ENCODE data around the gene PRDM1.
A peak's percentile ranks its signal among the peaks of the same experiment; 100 is the strongest.

Gene PRDM1

DNA sequence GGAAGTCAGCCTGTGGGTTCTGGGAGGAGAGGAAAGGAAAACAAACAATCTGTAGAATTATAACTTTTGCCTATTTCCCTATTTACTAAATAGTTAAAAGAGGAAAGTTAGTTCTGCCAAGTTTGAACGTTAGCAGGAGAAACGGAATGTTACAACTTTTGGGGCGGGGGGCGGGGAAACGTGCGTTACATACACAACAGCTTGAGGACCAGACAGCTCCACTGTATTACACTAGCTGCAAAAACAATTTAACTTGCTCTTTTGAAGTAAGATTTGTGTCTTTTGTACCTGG is 498 bp upstream of the PRDM1 start:
- Histone ChIP-seq H3K4me1 (peaks cover 12% of the 10 kb centered on the region), H3K36me3 (no peaks in the 10 kb centered on the region), H3K27me3 (no peaks in the 10 kb centered on the region), H3K9me3 (no peaks in the 10 kb centered on the region), H3K4me3 (ENCODE audit: low read depth, low read length) (peak overlapping the region; percentile 69)
- DNase-seq: no peak
- TF ChIP-seq, protein P1, sequence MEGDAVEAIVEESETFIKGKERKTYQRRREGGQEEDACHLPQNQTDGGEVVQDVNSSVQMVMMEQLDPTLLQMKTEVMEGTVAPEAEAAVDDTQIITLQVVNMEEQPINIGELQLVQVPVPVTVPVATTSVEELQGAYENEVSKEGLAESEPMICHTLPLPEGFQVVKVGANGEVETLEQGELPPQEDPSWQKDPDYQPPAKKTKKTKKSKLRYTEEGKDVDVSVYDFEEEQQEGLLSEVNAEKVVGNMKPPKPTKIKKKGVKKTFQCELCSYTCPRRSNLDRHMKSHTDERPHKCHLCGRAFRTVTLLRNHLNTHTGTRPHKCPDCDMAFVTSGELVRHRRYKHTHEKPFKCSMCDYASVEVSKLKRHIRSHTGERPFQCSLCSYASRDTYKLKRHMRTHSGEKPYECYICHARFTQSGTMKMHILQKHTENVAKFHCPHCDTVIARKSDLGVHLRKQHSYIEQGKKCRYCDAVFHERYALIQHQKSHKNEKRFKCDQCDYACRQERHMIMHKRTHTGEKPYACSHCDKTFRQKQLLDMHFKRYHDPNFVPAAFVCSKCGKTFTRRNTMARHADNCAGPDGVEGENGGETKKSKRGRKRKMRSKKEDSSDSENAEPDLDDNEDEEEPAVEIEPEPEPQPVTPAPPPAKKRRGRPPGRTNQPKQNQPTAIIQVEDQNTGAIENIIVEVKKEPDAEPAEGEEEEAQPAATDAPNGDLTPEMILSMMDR (IDR thresholded peaks at IDR 0.05; ENCODE audit: low read depth, low read length): no peak

- Histone ChIP-seq H3K27me3 (no peaks in the 10 kb centered on the region), H3K4me3 (ENCODE audit: low read depth, low read length) (peak overlapping the region; percentile 69), H3K36me3 (no peaks in the 10 kb centered on the region), H3K9me3 (no peaks in the 10 kb centered on the region), H3K4me1 (peaks cover 12% of the 10 kb centered on the region)
- DNase-seq: no peak
- TF ChIP-seq, protein P1 (IDR thresholded peaks at IDR 0.05; ENCODE audit: low read depth, low read length): no peak
Observed at GRCh38 chr6:106086814-106087175, 659 bp downstream of the PRDM1 start.

GRCh38 chr6:106087548-106088325 is 1.6 kb downstream of the PRDM1 start:
- H3K9me3 ChIP-seq: no peaks in the 10 kb centered on the region
- H3K4me3 ChIP-seq (ENCODE audit: low read depth, low read length): peak overlapping the region; percentile 69
- DNase-seq: no peak
- H3K36me3 ChIP-seq: no peaks in the 10 kb centered on the region
- H3K4me1 ChIP-seq: peaks cover 12% of the 10 kb centered on the region
- TF ChIP-seq, protein P1 (IDR thresholded peaks at IDR 0.05; ENCODE audit: low read depth, low read length): no peak
- no peaks in the 10 kb centered on the region for H3K27me3 ChIP-seq

GRCh38 chr6:106090001-106090400 is 3.9 kb downstream of the PRDM1 start:
- TF ChIP-seq, protein P1 (IDR thresholded peaks at IDR 0.05; ENCODE audit: low read depth, low read length): peak; percentile 40; the same call in 1 of the 2 replicates
- H3K4me3 ChIP-seq (ENCODE audit: low read depth, low read length): no peak overlapping the region
- peaks cover 4% of the 10 kb centered on the region; the same call in 1 of the 2 replicates for H3K4me1 ChIP-seq
- no peaks in the 10 kb centered on the region for H3K27me3 ChIP-seq
- no peak for DNase-seq
- H3K36me3 ChIP-seq: no peaks in the 10 kb centered on the region
- H3K9me3 ChIP-seq: no peaks in the 10 kb centered on the region

DNA sequence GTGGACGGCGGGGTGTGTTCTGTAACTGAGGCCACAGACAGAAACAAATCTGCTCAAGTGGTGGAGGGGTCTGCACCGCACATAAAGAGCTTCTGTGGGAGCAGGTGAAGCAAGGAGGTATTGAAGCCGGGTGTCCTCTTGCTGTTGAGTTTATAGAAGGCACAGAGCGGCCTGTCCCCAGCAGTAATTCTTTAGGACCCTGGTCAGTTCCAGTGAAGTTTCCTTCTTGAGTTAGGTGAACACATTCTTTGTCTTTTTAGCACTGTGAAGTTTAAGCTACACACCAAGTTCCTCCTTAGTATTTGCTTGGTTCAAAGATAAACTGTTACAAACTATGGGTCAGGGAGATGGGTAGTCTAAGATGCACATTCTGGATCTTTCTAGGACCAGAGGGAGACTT is 6.1 kb downstream of the PRDM1 start:
- TF ChIP-seq, protein P1 (IDR thresholded peaks at IDR 0.05; ENCODE audit: low read depth, low read length): no peak
- Histone ChIP-seq H3K36me3 (no peaks in the 10 kb centered on the region), H3K4me3 (ENCODE audit: low read depth, low read length) (no peak overlapping the region), H3K27me3 (no peaks in the 10 kb centered on the region), H3K9me3 (no peaks in the 10 kb centered on the region), H3K4me1 (no peaks in the 10 kb centered on the region)
- no peak for DNase-seq

DNA sequence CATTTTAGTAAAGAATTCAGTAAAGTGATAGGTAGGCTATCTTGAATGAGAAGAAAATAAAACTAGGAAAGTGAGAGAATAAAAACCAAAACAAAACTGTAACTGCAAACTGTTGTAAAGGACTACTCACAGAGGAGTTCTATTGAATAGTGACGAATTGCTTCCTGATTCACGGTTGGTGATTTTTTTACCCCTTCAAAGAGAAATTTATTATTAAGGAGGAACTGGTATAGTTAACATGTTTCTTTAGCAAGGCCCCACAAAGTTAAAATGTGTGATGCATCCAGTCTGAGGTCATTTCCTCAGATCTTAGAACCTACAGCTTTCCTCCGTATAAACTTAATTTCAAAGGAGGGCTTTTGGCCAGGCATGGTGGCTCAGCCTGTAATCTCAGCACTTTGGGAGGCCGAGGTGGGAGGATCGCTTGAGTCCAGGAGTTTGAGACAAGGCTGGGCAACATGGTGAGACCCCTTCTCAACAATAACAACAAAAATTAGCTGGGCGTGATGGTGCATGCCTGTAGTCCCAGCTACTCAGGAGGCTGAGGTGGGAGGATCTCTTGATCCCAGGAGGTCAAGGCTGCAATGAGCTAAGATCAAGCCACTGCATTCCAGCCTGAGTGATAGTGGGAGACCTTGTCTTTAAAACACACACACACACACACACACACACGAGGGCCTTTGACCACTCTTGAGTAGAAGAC is 8.3 kb downstream of the PRDM1 start:
- TF ChIP-seq, protein P1 (IDR thresholded peaks at IDR 0.05; ENCODE audit: low read depth, low read length): no peak
- no peaks in the 10 kb centered on the region for H3K9me3 ChIP-seq
- no peak overlapping the region for H3K4me3 ChIP-seq (ENCODE audit: low read depth, low read length)
- DNase-seq: no peak
- no peaks in the 10 kb centered on the region for H3K4me1 ChIP-seq
- H3K27me3 ChIP-seq: no peaks in the 10 kb centered on the region
- H3K36me3 ChIP-seq: no peaks in the 10 kb centered on the region

All from BE2C (cell line).